GM18858 (cell line): ENCODE results near the gene PAPPA.

Source experiments
- ATAC-seq: cut with Tn5 transposase; IDR thresholded peaks from one replicate; pipeline ENCODE4 v1.9.1; 2021; ENCODE audit not compliant: unreplicated experiment

PAPPA gene

GRCh38 chr9:116275418-116276195 lies 122.0 kb downstream of the PAPPA start:
- no peak for ATAC-seq

- ATAC-seq: no peak
These were observed 122.6 kb downstream of the PAPPA start for GRCh38 chr9:116276196-116276493.

GRCh38 chr9:116276651-116277121 lies 123.1 kb downstream of the PAPPA start:
- no peak for ATAC-seq

GRCh38 chr9:116278326-116278725 lies 124.7 kb downstream of the PAPPA start:
- no peak for ATAC-seq

- no peak for ATAC-seq
These were observed 125.6 kb downstream of the PAPPA start for GRCh38 chr9:116279230-116279629.

- ATAC-seq: no peak
These were observed 126.9 kb downstream of the PAPPA start for GRCh38 chr9:116280529-116280928.

- no peak for ATAC-seq
These were observed 129.0 kb downstream of the PAPPA start for GRCh38 chr9:116282597-116282996.

- ATAC-seq: no peak
These were observed 130.9 kb downstream of the PAPPA start for GRCh38 chr9:116284518-116284917.

- no peak for ATAC-seq
These were observed 131.7 kb downstream of the PAPPA start for GRCh38 chr9:116285320-116285719.

- ATAC-seq: no peak
These were observed 132.7 kb downstream of the PAPPA start for GRCh38 chr9:116286297-116286696.

GRCh38 chr9:116287721-116288120 lies 134.1 kb downstream of the PAPPA start:
- no peak for ATAC-seq

GRCh38 chr9:116288658-116289057 lies 135.1 kb downstream of the PAPPA start:
- no peak for ATAC-seq

GRCh38 chr9:116297346-116297745 lies 143.8 kb downstream of the PAPPA start:
- no peak for ATAC-seq

- no peak for ATAC-seq
These were observed 144.7 kb downstream of the PAPPA start for GRCh38 chr9:116298249-116298648.

- no peak for ATAC-seq
These were observed 145.3 kb downstream of the PAPPA start for GRCh38 chr9:116298878-116299391.

GRCh38 chr9:116300360-116300870 lies 146.8 kb downstream of the PAPPA start:
- ATAC-seq: no peak

GRCh38 chr9:116303270-116303669 lies 149.7 kb downstream of the PAPPA start:
- ATAC-seq: no peak

- ATAC-seq: no peak
These were observed 150.4 kb downstream of the PAPPA start for GRCh38 chr9:116303886-116304538.

GRCh38 chr9:116304761-116305160 lies 151.2 kb downstream of the PAPPA start:
- ATAC-seq: no peak

- ATAC-seq: no peak
These were observed 154.5 kb downstream of the PAPPA start for GRCh38 chr9:116308076-116308475.

- no peak for ATAC-seq
These were observed 156.5 kb downstream of the PAPPA start for GRCh38 chr9:116309900-116310611.

GRCh38 chr9:116312221-116312620 lies 158.6 kb downstream of the PAPPA start:
- no peak for ATAC-seq
